ENCODE measurements around the gene DYSF. TPM values are rescaled to one million over a fixed set of nuclear protein-coding genes. Genes with fewer than 3 reads are reported as not detected.

The DYSF gene
- polyA plus RNA-seq, 1 donor from 2014 or later: 0.34 TPM

DNA sequence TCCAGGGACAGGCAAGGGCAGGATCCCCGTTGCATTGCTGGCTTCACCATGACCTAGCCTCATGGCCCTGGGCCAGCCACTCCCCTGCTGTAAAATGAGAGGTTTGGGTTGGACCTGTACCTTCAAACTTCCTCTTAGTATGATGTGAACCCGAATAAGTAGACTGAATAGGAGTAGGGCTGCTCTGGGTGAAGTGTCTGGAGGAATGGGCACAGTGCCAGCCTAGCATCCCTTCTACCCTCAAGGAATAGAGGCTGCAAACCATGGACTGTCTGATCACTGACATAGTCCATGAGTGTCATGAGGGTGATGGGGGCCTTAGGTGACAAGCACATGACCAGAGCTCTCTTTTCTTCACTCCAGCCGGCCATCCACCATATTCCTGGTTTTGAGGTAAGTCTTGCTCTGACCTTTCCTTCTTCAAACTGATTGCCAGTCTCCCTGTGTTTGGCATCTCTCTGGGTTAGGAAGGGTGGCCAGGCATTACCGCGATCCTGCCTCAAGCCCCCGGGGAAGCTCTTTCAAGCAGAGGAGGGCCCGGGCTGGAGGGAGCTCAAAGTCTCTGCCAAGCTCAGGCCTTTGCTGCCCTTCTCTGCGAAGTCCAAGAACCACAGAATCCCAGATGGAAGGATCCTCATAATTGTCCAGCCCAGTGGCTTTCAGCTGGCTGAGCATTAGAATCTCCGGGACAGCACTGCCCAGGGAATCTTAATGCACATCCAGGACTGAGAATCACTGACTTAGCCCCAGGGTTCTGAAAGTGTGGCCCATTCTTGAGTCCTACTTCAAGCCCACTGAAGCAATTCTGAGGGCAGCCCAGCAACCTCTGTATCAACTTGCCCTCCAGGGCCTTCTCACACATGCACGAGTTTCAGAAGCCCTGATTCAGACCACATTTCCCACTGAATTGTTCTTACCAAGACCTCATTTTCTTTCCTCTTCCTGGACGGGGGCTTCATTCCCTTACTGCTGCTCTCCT, 148.1 kb downstream of the DYSF start:
- Mint-ChIP-seq H3K4me1 (peaks cover 0 to 2% (median 0%) of the 10 kb centered on the region in 3 donors), H3K27ac (no peak overlapping the region), H3K27me3 (peaks cover 29% of the 10 kb centered on the region), H3K4me3 (no peak overlapping the region), H3K36me3 (no peaks in the 10 kb centered on the region), H3K9me3 (peaks cover 0 to 3% (median 0%) of the 10 kb centered on the region in 3 donors)

DNA sequence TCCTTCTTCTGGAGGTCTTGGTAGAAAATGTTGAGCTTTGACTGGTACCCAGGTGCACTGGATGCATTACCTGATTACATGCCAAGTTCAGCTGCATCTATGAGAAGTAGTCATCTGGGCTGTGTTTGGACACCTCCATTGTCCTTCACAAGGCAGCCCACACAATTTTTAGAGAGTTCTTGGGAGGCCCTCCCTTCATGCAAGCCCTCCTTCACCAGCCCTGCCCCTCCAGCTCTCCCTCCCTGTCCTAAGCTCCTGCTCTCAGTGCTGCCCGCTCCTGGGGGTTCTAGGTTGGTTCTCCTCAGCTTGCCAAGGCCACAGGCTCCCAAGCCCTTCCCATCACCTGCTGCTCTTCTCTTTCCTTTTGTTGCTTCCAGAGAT, 148.7 kb downstream of the DYSF start:
- Mint-ChIP-seq H3K27me3 (peaks cover 29% of the 10 kb centered on the region), H3K27ac (no peak overlapping the region)

DNA sequence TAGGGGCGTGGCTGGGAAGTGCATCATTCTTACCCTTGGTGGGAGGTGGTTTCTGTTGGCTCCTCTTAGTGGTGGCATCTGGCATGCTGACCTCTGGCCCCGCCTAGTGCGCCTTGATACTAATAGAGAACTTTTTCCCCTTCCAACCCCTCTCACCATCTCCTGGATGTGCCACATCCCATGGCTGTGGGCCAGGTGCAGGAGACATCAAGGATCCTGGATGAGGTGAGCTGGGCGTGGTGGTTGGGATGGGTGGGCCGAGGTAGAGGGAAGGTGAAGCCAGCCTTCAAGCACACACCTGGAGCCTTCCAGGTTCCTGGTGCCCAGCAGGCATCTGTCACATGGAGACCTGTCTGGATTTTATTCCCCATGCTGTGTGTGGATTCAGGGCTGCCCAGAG, 149.2 kb downstream of the DYSF start:
- Mint-ChIP-seq H3K36me3 (no peaks in the 10 kb centered on the region), H3K4me3 (no peak overlapping the region), H3K27me3 (peaks cover 29% of the 10 kb centered on the region), H3K4me1 (peaks cover 0 to 2% (median 0%) of the 10 kb centered on the region in 3 donors), H3K9me3 (peaks cover 0 to 3% (median 0%) of the 10 kb centered on the region in 3 donors), H3K27ac (no peak overlapping the region)

More for the DNA sequence above, 148.7 kb downstream of the DYSF start:
- Mint-ChIP-seq H3K4me1 (peaks cover 0 to 2% (median 0%) of the 10 kb centered on the region in 3 donors), H3K9me3 (peaks cover 0 to 3% (median 0%) of the 10 kb centered on the region in 3 donors), H3K4me3 (no peak overlapping the region), H3K36me3 (no peaks in the 10 kb centered on the region)

DNA sequence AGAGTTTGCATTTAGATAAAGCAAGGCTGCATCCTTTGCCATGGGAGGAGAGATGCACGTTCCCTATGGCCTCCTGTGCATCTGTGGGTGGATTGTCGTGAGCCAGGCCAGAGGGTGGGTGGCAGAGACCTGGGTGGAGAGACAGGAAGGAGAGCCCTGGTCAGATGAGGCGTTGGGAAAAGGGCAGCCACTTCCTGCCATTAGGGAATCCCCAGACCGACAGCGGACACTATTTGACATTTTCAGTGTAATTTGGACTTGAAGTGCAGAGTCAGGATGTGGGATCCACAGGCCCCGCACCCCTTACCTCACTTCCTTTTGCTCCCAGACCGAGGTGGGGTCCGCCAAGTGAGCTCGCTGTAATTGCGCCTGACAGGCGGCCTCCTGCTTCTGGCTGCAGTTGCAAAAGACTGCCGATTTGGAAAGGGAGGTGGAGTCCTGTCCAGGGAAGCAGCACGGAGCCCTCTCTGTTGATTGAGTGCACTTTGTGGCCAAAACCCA, 150.0 kb downstream of the DYSF start:
- Mint-ChIP-seq H3K27ac (no peak overlapping the region), H3K4me1 (peaks cover 0 to 2% (median 0%) of the 10 kb centered on the region in 3 donors), H3K27me3 (peaks cover 28% of the 10 kb centered on the region), H3K36me3 (no peaks in the 10 kb centered on the region), H3K4me3 (no peak overlapping the region), H3K9me3 (peaks cover 0 to 3% (median 0%) of the 10 kb centered on the region in 3 donors)

DNA sequence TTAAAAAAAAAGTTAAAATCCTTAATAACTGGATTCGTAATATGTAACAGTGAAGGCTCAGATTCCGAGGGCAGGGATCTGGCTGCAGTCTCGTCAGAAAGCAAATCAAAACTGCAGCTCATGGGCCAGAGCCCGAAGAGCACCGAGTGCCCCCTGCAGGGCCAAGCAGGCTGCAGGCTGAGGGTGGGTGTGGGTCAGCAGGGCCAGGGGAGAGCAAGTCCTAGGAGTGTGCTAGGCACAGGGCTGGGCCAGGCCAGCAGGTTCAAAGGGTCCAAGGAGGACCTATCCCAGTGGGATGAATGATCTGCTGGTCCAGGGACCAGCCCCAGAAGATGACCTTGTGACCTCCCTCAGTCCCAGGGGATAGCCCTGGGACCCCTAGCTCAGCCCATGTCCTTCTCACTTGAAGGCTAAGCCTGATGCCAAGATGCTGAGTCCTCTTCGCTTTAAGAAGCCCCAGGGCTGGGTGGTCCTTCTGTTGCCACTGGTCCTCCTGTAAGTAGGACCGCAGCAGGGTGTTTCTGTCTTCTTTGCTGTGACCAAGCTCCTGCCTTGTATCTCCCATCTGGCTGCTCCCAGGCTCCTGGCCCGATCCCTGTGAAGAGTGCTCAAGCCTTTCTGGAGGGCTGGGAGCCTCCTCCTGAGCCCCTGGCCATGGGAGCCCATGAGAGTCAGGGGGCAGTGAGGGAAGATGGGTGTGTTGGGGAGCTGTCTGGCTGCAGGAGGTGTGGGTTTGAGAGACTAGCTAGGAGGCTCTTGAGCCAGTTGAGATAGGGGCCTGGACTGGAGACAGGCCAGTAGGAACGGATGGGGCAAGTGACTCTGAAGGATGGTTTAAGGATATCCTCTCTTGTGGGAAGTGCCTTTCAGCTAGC, 150.7 kb downstream of the DYSF start:
- peaks cover 28% of the 10 kb centered on the region for H3K27me3 Mint-ChIP-seq

DNA sequence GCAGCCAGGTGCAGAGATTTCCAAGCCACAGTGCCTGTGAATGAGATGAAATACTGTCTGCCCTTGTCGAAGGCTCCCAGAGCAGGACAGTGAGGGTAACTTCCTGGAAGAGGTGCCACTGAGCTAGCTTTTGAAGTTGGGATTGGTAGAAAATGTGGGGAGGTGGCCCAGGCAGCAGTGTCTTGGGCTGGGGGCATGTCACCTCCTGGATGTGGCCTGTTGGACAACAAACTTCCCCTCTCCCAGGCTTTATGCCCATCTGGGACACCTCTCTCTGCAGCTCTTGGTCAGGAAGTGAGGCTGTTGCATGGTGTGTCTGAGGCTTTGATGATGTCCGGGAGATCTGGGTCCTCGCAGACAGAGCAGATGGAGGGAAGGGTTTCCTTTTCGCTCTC, 151.4 kb downstream of the DYSF start:
- Mint-ChIP-seq H3K4me3 (no peak overlapping the region), H3K27me3 (peaks cover 24% of the 10 kb centered on the region), H3K4me1 (peaks cover 0 to 2% (median 0%) of the 10 kb centered on the region in 3 donors), H3K36me3 (no peaks in the 10 kb centered on the region), H3K9me3 (peaks cover 0 to 3% (median 0%) of the 10 kb centered on the region in 3 donors), H3K27ac (peak overlapping the region in 1 of 3 donors; percentile 58)

More for the DNA sequence above, 150.7 kb downstream of the DYSF start:
- Mint-ChIP-seq H3K4me3 (peak overlapping the region in 1 of 4 donors; percentile 17), H3K4me1 (peaks cover 0 to 2% (median 0%) of the 10 kb centered on the region in 3 donors), H3K9me3 (peaks cover 0 to 3% (median 0%) of the 10 kb centered on the region in 3 donors), H3K36me3 (no peaks in the 10 kb centered on the region), H3K27ac (no peak overlapping the region)

DNA sequence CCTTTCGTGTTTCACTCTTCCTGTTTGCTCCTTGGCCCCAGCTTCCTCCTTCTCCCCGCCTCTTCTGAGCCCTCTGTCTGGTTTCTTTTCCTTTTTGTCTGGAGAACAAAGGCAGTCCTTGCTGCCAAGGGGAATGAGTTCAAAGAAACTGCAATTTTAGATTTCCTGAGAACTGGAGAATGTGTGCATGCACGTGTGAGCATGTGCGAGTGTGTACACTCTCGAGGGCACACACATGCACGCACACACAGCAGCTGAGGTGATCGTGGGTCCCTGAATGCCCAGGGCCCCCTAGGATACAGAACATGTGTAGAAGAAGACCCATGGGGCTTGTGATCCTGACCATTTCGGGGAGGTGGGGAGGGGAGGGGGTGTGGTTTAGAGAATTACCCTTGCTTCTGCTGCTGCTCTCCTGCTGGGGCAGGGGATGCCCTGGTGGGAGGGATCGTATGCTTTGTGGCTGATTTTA, 151.8 kb downstream of the DYSF start:
- Mint-ChIP-seq H3K27me3 (peaks cover 23% of the 10 kb centered on the region), H3K4me3 (no peak overlapping the region), H3K27ac (peak overlapping the region in 1 of 3 donors; percentile 58), H3K9me3 (peaks cover 0 to 3% (median 0%) of the 10 kb centered on the region in 3 donors), H3K36me3 (no peaks in the 10 kb centered on the region), H3K4me1 (peaks cover 0 to 2% (median 0%) of the 10 kb centered on the region in 3 donors)

DNA sequence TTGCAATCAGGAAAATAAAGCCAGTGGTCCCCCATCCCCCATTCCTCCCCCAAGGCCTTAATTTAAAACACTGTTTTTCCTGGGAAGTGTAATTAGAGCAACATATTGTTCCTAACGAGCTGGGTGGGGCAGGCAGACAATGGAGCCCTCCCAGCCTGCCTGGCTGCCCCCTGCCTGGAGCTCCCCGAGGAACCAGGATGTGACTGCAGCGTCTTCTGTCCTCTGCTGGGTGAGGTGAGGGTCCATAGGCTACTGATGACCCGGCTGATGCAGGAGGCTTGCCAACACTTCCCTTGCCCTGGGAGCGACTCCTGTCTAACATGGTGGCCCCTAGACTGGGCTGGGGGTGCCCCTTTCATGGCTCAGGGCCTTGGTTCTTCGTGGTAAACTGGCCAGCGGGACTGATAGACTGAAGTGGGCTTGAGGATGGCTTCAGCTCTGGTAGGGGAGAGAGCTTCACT, 152.4 kb downstream of the DYSF start:
- Mint-ChIP-seq H3K36me3 (no peaks in the 10 kb centered on the region), H3K4me3 (no peak overlapping the region), H3K27ac (no peak overlapping the region), H3K4me1 (peaks cover 0 to 2% (median 0%) of the 10 kb centered on the region in 3 donors), H3K27me3 (peaks cover 23% of the 10 kb centered on the region), H3K9me3 (peaks cover 0 to 3% (median 0%) of the 10 kb centered on the region in 3 donors)

DNA sequence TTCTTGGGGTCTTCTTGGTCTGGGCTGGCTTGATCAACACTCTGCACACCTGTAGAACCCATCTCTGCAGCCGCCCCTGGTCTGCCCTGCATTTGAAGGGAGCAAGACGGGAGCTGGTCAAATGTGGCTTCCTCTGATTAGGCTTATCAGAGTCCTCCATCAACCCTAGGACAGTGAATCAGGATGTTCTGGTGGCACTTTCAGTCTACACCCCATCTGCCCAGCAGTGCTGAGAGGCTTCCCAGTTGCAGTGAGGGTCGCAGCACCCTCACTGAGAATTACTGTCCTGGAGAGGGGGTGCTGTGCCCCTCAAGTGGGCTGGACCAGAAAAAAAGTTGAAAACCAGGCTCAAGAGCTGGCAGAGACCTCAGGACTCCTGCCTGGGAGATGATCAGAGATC, 152.9 kb downstream of the DYSF start:
- Mint-ChIP-seq H3K4me1 (peaks cover 0 to 2% (median 0%) of the 10 kb centered on the region in 3 donors), H3K9me3 (peaks cover 0 to 3% (median 0%) of the 10 kb centered on the region in 3 donors), H3K36me3 (no peaks in the 10 kb centered on the region), H3K4me3 (no peak overlapping the region), H3K27me3 (peaks cover 23% of the 10 kb centered on the region), H3K27ac (no peak overlapping the region)

DNA sequence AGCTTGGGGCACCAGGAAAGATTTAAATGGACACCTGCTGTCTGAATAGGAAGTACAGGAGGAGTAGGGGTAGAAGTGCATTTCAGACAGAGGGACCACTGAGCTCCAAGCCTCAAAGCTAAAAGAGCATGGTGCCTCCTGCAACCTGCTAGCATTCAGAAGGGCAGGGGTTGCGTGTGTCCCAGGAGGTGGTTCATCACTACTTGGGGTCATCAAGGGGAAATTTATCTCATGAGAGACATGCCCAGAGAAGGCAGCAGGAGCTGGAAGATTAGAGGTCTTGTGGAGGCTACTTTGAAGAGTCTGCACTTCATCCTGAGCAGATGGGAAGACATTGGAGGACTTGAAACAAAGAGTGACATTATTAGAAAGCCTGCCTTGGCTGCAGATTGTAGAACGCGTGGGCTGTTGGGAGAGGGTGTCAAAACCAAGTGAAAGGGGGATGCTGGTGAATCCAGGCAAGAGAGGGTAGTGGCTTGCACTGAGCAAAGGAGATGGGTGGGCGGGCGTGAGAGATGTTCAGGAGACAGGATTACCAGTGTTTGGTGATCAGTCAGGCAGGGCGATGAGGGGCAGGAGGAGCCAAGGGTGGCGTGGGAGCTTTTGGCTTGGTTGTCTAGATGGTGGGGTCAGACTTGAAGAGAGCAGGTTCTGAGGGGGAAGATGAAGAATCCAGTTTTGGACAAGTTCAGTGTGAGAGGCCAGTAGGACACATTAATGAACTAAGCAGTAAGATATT, 154.0 kb downstream of the DYSF start:
- no peak overlapping the region for H3K27ac Mint-ChIP-seq
- no peaks in the 10 kb centered on the region for H3K36me3 Mint-ChIP-seq
- peak overlapping the region in 1 of 4 donors; percentile 9 for H3K4me3 Mint-ChIP-seq
- H3K9me3 Mint-ChIP-seq: peaks cover 0 to 1% (median 0%) of the 10 kb centered on the region in 3 donors
- H3K4me1 Mint-ChIP-seq: peaks cover 0 to 2% (median 0%) of the 10 kb centered on the region in 3 donors
- peaks cover 18% of the 10 kb centered on the region for H3K27me3 Mint-ChIP-seq

DNA sequence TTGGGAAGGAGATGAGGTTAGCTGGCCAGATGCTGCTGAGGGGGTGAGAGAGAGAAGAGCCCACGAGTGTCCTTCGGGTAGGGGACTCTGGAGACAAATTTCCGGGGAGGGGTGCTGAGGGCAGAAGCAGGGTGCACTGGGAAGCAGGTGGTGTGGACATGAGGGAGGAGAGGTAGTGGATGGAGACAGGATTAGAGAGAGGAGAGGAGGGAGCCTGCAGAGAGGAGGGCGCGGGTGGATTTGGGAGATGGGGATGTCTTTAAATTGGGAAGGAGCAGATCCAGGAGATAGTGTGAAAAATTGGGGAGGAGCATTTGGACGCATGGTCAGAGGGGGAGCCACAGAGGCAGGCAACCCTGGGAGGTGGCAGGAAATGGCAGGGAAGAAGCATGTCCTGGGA, 154.7 kb downstream of the DYSF start:
- Mint-ChIP-seq H3K9me3 (no peaks in the 10 kb centered on the region), H3K4me1 (peaks cover 0 to 2% (median 0%) of the 10 kb centered on the region in 3 donors), H3K27ac (no peak overlapping the region), H3K27me3 (peaks cover 13% of the 10 kb centered on the region), H3K4me3 (no peak overlapping the region), H3K36me3 (no peaks in the 10 kb centered on the region)

DNA sequence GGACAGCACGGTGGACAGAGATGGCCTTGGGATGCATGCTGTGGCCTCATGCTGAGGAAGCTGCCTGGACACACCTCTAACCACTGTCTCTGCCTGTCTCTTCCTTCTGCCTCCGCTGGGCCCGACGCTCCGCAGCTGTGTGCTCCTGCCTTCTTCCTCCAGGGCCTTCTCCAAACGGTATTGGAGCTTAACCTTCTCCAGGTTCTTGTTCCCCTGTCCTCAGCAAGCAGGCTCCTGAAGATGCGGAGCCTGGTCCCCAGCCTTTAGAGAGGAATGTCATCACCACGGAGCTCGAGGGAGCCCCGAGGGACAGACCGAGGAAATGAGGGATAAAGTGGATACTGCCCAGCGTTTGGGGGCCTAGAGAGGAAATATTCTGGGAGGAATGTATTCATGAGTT, 155.1 kb downstream of the DYSF start:
- Mint-ChIP-seq H3K4me3 (no peak overlapping the region), H3K27ac (no peak overlapping the region), H3K4me1 (peaks cover 0 to 2% (median 0%) of the 10 kb centered on the region in 3 donors), H3K36me3 (no peaks in the 10 kb centered on the region), H3K9me3 (no peaks in the 10 kb centered on the region), H3K27me3 (peaks cover 10% of the 10 kb centered on the region)

DNA sequence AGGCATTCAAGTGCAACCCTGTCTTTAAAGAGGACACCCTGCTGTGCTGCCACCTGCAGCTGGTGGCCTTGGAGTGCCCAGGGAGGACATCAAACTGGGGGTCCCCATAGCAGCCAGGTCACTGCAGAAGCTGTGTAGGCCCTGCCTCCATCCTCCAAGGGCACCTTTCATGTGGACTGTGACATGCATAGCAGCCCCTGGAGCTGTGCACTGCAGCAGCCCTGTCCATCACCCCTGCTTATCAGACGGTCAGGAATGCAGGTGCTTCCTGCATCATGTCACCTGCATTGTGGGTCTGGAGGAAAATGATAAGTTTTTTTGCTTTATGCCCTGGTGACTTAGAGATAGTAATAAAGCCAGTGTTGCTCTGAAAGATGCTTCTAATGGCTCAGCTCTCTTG, 155.7 kb downstream of the DYSF start:
- H3K27me3 Mint-ChIP-seq: peaks cover 10% of the 10 kb centered on the region
- no peak overlapping the region for H3K27ac Mint-ChIP-seq
- no peak overlapping the region for H3K4me3 Mint-ChIP-seq
- no peaks in the 10 kb centered on the region for H3K36me3 Mint-ChIP-seq
- no peaks in the 10 kb centered on the region for H3K9me3 Mint-ChIP-seq
- peaks cover 0 to 2% (median 0%) of the 10 kb centered on the region in 3 donors for H3K4me1 Mint-ChIP-seq

DNA sequence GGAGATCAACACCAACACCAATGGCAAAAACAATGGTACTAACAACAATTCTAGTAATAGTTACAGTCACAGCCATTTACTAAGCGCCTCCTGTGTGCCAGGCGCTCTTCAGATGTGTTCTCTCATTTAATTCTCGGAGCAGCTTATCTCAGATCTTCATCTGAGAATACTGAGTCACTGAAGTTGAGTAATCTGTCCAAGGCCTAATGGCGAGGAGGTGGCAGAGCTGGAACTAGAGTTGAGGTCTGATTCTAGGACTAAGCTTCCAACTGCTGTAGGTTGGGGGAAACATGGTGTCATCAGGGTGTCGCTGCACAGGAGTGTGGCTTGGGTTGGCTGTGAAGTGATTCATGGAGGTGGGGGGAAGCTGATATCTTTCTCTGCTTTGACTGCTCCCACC, 156.1 kb downstream of the DYSF start:
- Mint-ChIP-seq H3K27ac (no peak overlapping the region), H3K4me1 (peaks cover 0 to 2% (median 0%) of the 10 kb centered on the region in 3 donors), H3K27me3 (peaks cover 9% of the 10 kb centered on the region), H3K4me3 (no peak overlapping the region), H3K36me3 (no peaks in the 10 kb centered on the region), H3K9me3 (no peaks in the 10 kb centered on the region)
